ENCODE data around the gene SHISA6.

SHISA6 gene

GRCh38 chr17:11485336-11486100, 244.5 kb downstream of the SHISA6 start:
- TF ChIP-seq POLR2AphosphoS5 (IDR thresholded peaks at IDR 0.05; ENCODE audit: low read depth, low read length): no peak
- no peak for TF ChIP-seq TAF1 (IDR thresholded peaks at IDR 0.05; ENCODE audit: borderline replicate concordance, insufficient read depth, low read length)
- no peak for TF ChIP-seq SIN3A (IDR thresholded peaks at IDR 0.05; ENCODE audit: borderline replicate concordance, insufficient read depth, low read length)
- TF ChIP-seq REST (IDR thresholded peaks at IDR 0.05; ENCODE audit: insufficient read depth in 1 of 2, low read depth in 2 of 2, low read length in 2 of 2): no peak
- no peak for TF ChIP-seq FOXP2 (optimal IDR thresholded peaks at IDR 0.05; ENCODE audit: borderline replicate concordance, extremely low read depth, extremely low read length, insufficient read depth)

GRCh38 chr17:11486101-11486867, 245.3 kb downstream of the SHISA6 start:
- TF ChIP-seq FOXP2 (optimal IDR thresholded peaks at IDR 0.05; ENCODE audit: borderline replicate concordance, extremely low read depth, extremely low read length, insufficient read depth) (no peak), REST (IDR thresholded peaks at IDR 0.05; ENCODE audit: insufficient read depth in 1 of 2, low read depth in 2 of 2, low read length in 2 of 2) (no peak), SIN3A (IDR thresholded peaks at IDR 0.05; ENCODE audit: borderline replicate concordance, insufficient read depth, low read length) (no peak), POLR2AphosphoS5 (IDR thresholded peaks at IDR 0.05; ENCODE audit: low read depth, low read length) (no peak), TAF1 (IDR thresholded peaks at IDR 0.05; ENCODE audit: borderline replicate concordance, insufficient read depth, low read length) (no peak)

GRCh38 chr17:11486868-11487310, 245.9 kb downstream of the SHISA6 start:
- TF ChIP-seq TAF1 (IDR thresholded peaks at IDR 0.05; ENCODE audit: borderline replicate concordance, insufficient read depth, low read length) (no peak), FOXP2 (optimal IDR thresholded peaks at IDR 0.05; ENCODE audit: borderline replicate concordance, extremely low read depth, extremely low read length, insufficient read depth) (no peak), REST (IDR thresholded peaks at IDR 0.05; ENCODE audit: insufficient read depth in 1 of 2, low read depth in 2 of 2, low read length in 2 of 2) (no peak), SIN3A (IDR thresholded peaks at IDR 0.05; ENCODE audit: borderline replicate concordance, insufficient read depth, low read length) (no peak), POLR2AphosphoS5 (IDR thresholded peaks at IDR 0.05; ENCODE audit: low read depth, low read length) (no peak)

- no peak for TF ChIP-seq TAF1 (IDR thresholded peaks at IDR 0.05; ENCODE audit: borderline replicate concordance, insufficient read depth, low read length)
- TF ChIP-seq SIN3A (IDR thresholded peaks at IDR 0.05; ENCODE audit: borderline replicate concordance, insufficient read depth, low read length): no peak
- no peak for TF ChIP-seq REST (IDR thresholded peaks at IDR 0.05; ENCODE audit: insufficient read depth in 1 of 2, low read depth in 2 of 2, low read length in 2 of 2)
- TF ChIP-seq POLR2AphosphoS5 (IDR thresholded peaks at IDR 0.05; ENCODE audit: low read depth, low read length): no peak
- no peak for TF ChIP-seq FOXP2 (optimal IDR thresholded peaks at IDR 0.05; ENCODE audit: borderline replicate concordance, extremely low read depth, extremely low read length, insufficient read depth)
These were observed 246.5 kb downstream of the SHISA6 start for GRCh38 chr17:11487469-11487868.

All from PFSK-1 (cell line).